Heart left ventricle (tissue), 13 donors: ENCODE data around the gene SLC66A1.

Experiments used
- CTCF ChIP-seq, 12 donors: fragments of 200-600 bp; sonication (generic) in 4 of 12; IDR thresholded peaks; one replicate each; pipeline versions ENCODE4 v1.5.0 to v1.8.0; 2018 to 2022; ENCODE audit warnings: antibody characterized with exemption in 12 of 12, mild to moderate bottlenecking in 5 of 12
- POLR2A ChIP-seq, 2 donors: fragments of 450-650 bp; IDR thresholded peaks; one replicate each; pipeline ENCODE4 v1.6.1; 2017; ENCODE audit warnings: antibody characterized with exemption in 2 of 2, mild to moderate bottlenecking in 2 of 2, moderate library complexity in 2 of 2
- donor health status: ischemic (EF 13 %, LVEDD 7.1; RV severe dilation, severe dysfunction).
- donor health status: DM: no; HTN: yes; CAD: no.
- donor health status: DM: no; HTN: no; CAD: no.
- donor health status: ischemic (EF 25% LVEDD 6.9; RV normal size, moderate dysfunction).
- donor health status: ischemic (EF 25% LVEDD 5.7; RV mildly dilated, moderate dysfunction).
- donor health status: ischemic (EF 35%, LVEDD 5.7; RV mildly dilated, moderate dysfunction).
- donor health status: nonischemic (EF 11% LVEDD 7.7; RV severe dilation, severe dysfunction).
- donor health status: DM: yes; HTN: yes; CAD: no.
- donor health status: PGD.
- donor health status: ischemic (EF 29% LVEDD 5.4; RV normal size, mild dysfunction).
- donor health status: nonischemic (EF 23%, LVEDD 6.1; RV moderate dilation, normal function).

- TF ChIP-seq CTCF (IDR thresholded peaks at IDR 0.05) (no peak), POLR2A (IDR thresholded peaks at IDR 0.05) (no peak)
Observed at GRCh38 chr1:19262744-19263143, 49.4 kb upstream of the SLC66A1 start.
